Omental fat pad (tissue), 4 donors: Measurements from ENCODE around the gene UGT1A8. TPM values are rescaled to one million over a fixed set of nuclear protein-coding genes. Genes with fewer than 3 reads are reported as not detected.
"Not testable (repeated sequence)": the region's sequence is repeated elsewhere in the genome, so short reads cannot be mapped to it uniquely, and the experiment has no call there.

ENCODE experiments used
- ATAC-seq: fragments of 150-250 bp; one replicate; pipeline ENCODE4 v1.9.1; 2016; ENCODE audit warnings: mild to moderate bottlenecking, moderate library complexity; ENCODE audit not compliant: low FRiP score
- DNase-seq: peaks from one replicate; pipeline ENCODE4 v3.0.0-alpha.2; 2019; ENCODE audit warnings: low spot score
- total RNA-seq, 4 donors: library from RNA; depleted of rRNA; stranded (reverse); fragments of >200 nt; gene quantifications; one replicate each; pipeline ENCODE4 v1.1.0, GENCODE V29; 2016
- TF ChIP-seq, protein P1 (sequence below), 3 donors: fragments of 450-650 bp; IDR thresholded peaks; one replicate each; pipeline ENCODE4 v1.5.1; 2016 to 2017; ENCODE audit warnings: antibody characterized with exemption in 3 of 3, mild to moderate bottlenecking in 3 of 3, moderate library complexity in 2 of 3

The UGT1A8 gene
- total RNA-seq, 4 donors from 2014 or later, result not detected

GRCh38 chr2:233745073-233745755 is 127.8 kb downstream of the UGT1A8 start:
- ATAC-seq (no peak), DNase-seq (no peak)
- TF ChIP-seq, protein P1, sequence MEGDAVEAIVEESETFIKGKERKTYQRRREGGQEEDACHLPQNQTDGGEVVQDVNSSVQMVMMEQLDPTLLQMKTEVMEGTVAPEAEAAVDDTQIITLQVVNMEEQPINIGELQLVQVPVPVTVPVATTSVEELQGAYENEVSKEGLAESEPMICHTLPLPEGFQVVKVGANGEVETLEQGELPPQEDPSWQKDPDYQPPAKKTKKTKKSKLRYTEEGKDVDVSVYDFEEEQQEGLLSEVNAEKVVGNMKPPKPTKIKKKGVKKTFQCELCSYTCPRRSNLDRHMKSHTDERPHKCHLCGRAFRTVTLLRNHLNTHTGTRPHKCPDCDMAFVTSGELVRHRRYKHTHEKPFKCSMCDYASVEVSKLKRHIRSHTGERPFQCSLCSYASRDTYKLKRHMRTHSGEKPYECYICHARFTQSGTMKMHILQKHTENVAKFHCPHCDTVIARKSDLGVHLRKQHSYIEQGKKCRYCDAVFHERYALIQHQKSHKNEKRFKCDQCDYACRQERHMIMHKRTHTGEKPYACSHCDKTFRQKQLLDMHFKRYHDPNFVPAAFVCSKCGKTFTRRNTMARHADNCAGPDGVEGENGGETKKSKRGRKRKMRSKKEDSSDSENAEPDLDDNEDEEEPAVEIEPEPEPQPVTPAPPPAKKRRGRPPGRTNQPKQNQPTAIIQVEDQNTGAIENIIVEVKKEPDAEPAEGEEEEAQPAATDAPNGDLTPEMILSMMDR (IDR thresholded peaks at IDR 0.05), result no peak

DNA sequence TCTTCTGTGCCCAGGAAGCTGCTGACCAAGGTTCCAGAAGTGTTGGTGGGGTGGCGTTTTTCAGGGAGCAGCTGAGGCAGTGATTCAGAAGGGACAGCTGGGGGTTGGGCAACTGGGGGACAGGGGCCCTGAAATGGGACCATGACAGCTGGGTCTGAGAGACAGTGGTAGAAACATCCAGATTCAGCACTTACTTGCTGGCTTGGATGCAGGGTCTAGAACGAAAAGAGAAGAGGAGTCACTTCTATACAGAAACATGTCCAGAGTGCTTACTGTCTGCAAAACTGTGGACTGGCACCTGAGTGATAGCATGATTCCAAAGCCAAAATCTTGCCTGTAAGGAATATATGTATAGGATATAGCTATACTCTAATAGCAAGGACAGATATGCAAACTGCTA is 128.4 kb downstream of the UGT1A8 start:
- ATAC-seq, DNase-seq: not testable (repeated sequence)

DNA sequence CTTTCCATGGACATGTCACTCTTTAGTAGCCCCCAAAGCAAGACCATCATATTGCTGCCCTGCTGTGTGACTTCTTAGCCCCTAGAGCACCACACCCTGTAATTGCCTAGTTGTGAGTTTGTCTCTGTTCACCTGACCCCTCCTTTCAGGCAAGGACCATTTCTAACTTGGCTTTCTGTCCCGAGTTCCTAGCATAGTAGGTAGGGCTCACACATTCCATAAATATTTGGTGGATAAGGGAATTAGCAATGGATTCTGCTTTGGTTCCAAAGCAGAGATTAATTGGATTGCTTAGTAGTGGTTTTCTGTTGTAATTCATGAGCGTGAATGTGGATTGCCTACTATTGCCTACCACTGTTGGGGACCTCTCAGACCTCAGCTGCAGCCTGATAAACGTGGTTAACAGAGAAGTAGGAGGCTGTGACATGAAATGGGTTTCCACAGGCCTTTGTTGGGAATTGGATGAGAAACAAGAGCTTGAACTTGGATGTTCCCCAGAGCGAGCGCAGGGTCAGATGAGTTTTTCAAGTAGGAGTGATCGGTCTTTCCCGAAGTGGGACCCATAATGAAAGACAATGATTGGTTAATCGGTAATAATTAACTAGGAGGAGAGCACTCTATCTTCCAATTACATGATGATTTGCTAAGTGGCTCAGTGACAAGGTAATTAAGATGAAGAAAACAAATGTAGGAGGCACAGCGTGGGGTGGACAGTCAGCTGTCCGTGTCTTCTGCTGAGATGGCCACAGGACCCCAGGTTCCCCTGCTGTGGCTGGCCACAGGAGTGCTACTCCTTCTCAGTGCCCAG is 129.2 kb downstream of the UGT1A8 start:
- peak; percentile 60 for ATAC-seq
- TF ChIP-seq, protein P1 (IDR thresholded peaks at IDR 0.05), result no peak
- no peak for DNase-seq

- TF ChIP-seq, protein P1 (IDR thresholded peaks at IDR 0.05), result no peak
- no peak for ATAC-seq
- no peak for DNase-seq
Observed at GRCh38 chr2:233747283-233747544, 129.8 kb downstream of the UGT1A8 start.

GRCh38 chr2:233750689-233751088 is 133.3 kb downstream of the UGT1A8 start:
- not testable (repeated sequence) for DNase-seq, ATAC-seq

GRCh38 chr2:233751212-233752009 is 134.0 kb downstream of the UGT1A8 start:
- not testable (repeated sequence) for ATAC-seq, DNase-seq

- ATAC-seq, result no peak
- no peak for DNase-seq
- TF ChIP-seq, protein P1 (IDR thresholded peaks at IDR 0.05), result no peak
Observed at GRCh38 chr2:233754872-233755611, 137.6 kb downstream of the UGT1A8 start.

DNA sequence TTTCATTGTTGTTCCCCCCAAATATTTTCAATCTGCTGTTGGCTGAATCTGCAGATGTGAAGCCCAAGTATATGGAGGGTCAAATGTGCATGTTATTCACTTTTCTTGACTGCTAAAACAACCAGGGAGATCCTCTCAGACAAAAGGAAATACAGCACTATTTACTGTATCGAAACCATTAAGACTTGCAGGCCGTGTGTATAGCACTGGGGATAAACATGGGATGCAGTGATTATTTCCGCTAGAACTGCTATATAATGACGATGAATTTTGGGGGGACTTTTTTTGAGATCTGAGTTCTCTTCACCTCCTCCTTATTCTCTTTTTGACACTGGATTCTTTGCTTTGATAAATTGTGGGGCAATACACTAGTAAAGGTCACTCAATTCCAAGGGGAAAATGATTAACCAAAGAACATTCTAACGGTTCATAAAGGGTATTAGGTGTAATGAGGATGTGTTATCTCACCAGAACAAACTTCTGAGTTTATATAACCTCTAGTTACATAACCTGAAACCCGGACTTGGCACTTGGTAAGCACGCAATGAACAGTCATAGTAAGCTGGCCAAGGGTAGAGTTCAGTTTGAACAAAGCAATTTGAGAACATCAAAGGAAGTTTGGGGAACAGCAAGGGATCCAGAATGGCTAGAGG is 139.1 kb downstream of the UGT1A8 start:
- no peak for ATAC-seq
- TF ChIP-seq, protein P1 (IDR thresholded peaks at IDR 0.05), result no peak
- no peak for DNase-seq
